HG02970 (cell line): ENCODE data around the gene DNAJC10.
"Not testable (repeated sequence)": the region's sequence is repeated elsewhere in the genome, so short reads cannot be mapped to it uniquely, and the experiment has no call there.

Experiments
- ATAC-seq: cut with Tn5 transposase; IDR thresholded peaks from one replicate; pipeline ENCODE4 v1.9.1; 2021; ENCODE audit warnings: mild to moderate bottlenecking, moderate library complexity, moderate number of reproducible peaks; ENCODE audit not compliant: unreplicated experiment, low FRiP score

The DNAJC10 gene

GRCh38 chr2:182782686-182783085 lies 66.6 kb downstream of the DNAJC10 start:
- not testable (repeated sequence) for ATAC-seq

- ATAC-seq, result no peak
These were observed 68.1 kb downstream of the DNAJC10 start for GRCh38 chr2:182784058-182784706.

GRCh38 chr2:182784777-182785176 lies 68.7 kb downstream of the DNAJC10 start:
- ATAC-seq, result no peak

- no peak for ATAC-seq
These were observed 76.4 kb downstream of the DNAJC10 start for GRCh38 chr2:182792441-182792840.

GRCh38 chr2:182798736-182799135 lies 82.7 kb downstream of the DNAJC10 start:
- ATAC-seq, result no peak

GRCh38 chr2:182804128-182804527 lies 88.1 kb downstream of the DNAJC10 start:
- ATAC-seq, result no peak

GRCh38 chr2:182807319-182807718 lies 91.3 kb downstream of the DNAJC10 start:
- no peak for ATAC-seq

GRCh38 chr2:182810087-182810486 lies 94.0 kb downstream of the DNAJC10 start:
- ATAC-seq, result no peak

GRCh38 chr2:182814380-182814779 lies 98.3 kb downstream of the DNAJC10 start:
- no peak for ATAC-seq

- no peak for ATAC-seq
These were observed 98.7 kb downstream of the DNAJC10 start for GRCh38 chr2:182814804-182815203.

GRCh38 chr2:182816866-182817265 lies 100.8 kb downstream of the DNAJC10 start:
- ATAC-seq, result no peak

- no peak for ATAC-seq
These were observed 101.5 kb downstream of the DNAJC10 start for GRCh38 chr2:182817558-182817957.

GRCh38 chr2:182818501-182818900 lies 102.4 kb downstream of the DNAJC10 start:
- no peak for ATAC-seq

GRCh38 chr2:182818925-182819324 lies 102.9 kb downstream of the DNAJC10 start:
- no peak for ATAC-seq

- no peak for ATAC-seq
These were observed 103.4 kb downstream of the DNAJC10 start for GRCh38 chr2:182819412-182819811.

- ATAC-seq, result no peak
These were observed 105.1 kb downstream of the DNAJC10 start for GRCh38 chr2:182821182-182821581.

GRCh38 chr2:182822733-182823132 lies 106.7 kb downstream of the DNAJC10 start:
- ATAC-seq, result no peak

- no peak for ATAC-seq
These were observed 108.2 kb downstream of the DNAJC10 start for GRCh38 chr2:182824056-182824766.

GRCh38 chr2:182824767-182825158 lies 108.7 kb downstream of the DNAJC10 start:
- no peak for ATAC-seq

- ATAC-seq, result no peak
These were observed 110.0 kb downstream of the DNAJC10 start for GRCh38 chr2:182826064-182826463.

- ATAC-seq, result no peak
These were observed 110.4 kb downstream of the DNAJC10 start for GRCh38 chr2:182826496-182826895.
